Breast epithelium (tissue), 4 donors: ENCODE results near the gene PTF1A. TPM values are rescaled to one million over a fixed set of nuclear protein-coding genes. Genes with fewer than 3 reads are reported as not detected.
"Not testable (repeated sequence)": the region's sequence is repeated elsewhere in the genome, so short reads cannot be mapped to it uniquely, and the experiment has no call there.

Experiments used
- DNase-seq, 2 donors: peaks; one replicate each; pipeline ENCODE4 v3.0.0-alpha.2; 2019; ENCODE audit warnings: low spot score in 2 of 2
- H3K27ac ChIP-seq, 2 donors: fragments of 200-600 bp; sonication (generic) in 1 of 2; one replicate each; pipeline ENCODE4 v1.5.1; 2016 to 2019; ENCODE audit warnings: mild to moderate bottlenecking in 1 of 2
- H3K27me3 ChIP-seq, 2 donors: fragments of 200-600 bp; sonication (generic) in 1 of 2; one replicate each; pipeline versions ENCODE4 v1.5.1 to v1.6.0; 2017 to 2019; ENCODE audit warnings: control low read depth in 1 of 2, mild to moderate bottlenecking in 1 of 2
- H3K36me3 ChIP-seq: fragments of 200-600 bp; one replicate; pipeline ENCODE4 v1.5.1; 2019
- H3K4me1 ChIP-seq, 2 donors: fragments of 200-600 bp; sonication (generic); one replicate each; pipeline ENCODE4 v1.5.1; 2016 to 2019; ENCODE audit warnings: control low read depth in 1 of 2
- H3K4me3 ChIP-seq, 3 donors: fragments of 200-600 bp; sonication (generic); 1 replicate in 2 of 3; 2 replicates in 1 of 3; pipeline ENCODE4 v1.5.1; 2016 to 2019; ENCODE audit warnings: mild to moderate bottlenecking in 3 of 3, moderate library complexity in 2 of 3
- H3K9me3 ChIP-seq, 2 donors: fragments of 200-600 bp; sonication (generic) in 1 of 2; one replicate each; pipeline ENCODE4 v1.5.1; 2016 to 2019; ENCODE audit warnings: control low read depth in 1 of 2
- CTCF ChIP-seq, 3 donors: fragments of 450-650 bp; IDR thresholded peaks; one replicate each; pipeline ENCODE4 v1.5.1; 2016 to 2017; ENCODE audit warnings: antibody characterized with exemption in 3 of 3, mild to moderate bottlenecking in 3 of 3, moderate library complexity in 3 of 3
- POLR2A ChIP-seq: fragments of 450-650 bp; IDR thresholded peaks from one replicate; pipeline ENCODE4 v1.6.1; 2016; ENCODE audit warnings: antibody characterized with exemption, mild to moderate bottlenecking, moderate library complexity
- POLR2AphosphoS5 ChIP-seq, 3 donors: sonication (generic); formaldehyde crosslinking; IDR thresholded peaks; one replicate each; pipeline ENCODE4 v1.6.1; 2017; ENCODE audit warnings: antibody characterized with exemption in 3 of 3
- intact Hi-C: fragments of 100-400 bp; cut with DNase I; formaldehyde crosslinking; loops from one replicate; pipeline ENCODE4 v1.15.1; 2023; ENCODE audit warnings: low total_unique reads
- total RNA-seq, 3 donors: library from RNA; depleted of rRNA; stranded (reverse); fragments of >200 nt; gene quantifications; one replicate each; pipeline ENCODE4 v1.1.0, GENCODE V29; 2016

The PTF1A gene
- total RNA-seq, 3 donors from 2014 or later: not detected

GRCh38 chr10:23205972-23206642 lies 14.0 kb downstream of the PTF1A start:
- no peak overlapping the region for H3K4me3 ChIP-seq
- TF ChIP-seq POLR2AphosphoS5 (IDR thresholded peaks at IDR 0.05) (no peak), CTCF (IDR thresholded peaks at IDR 0.05) (no peak), POLR2A (no peak)
- no peak overlapping the region for H3K27ac ChIP-seq
- H3K9me3 ChIP-seq: no peaks in the 10 kb centered on the region
- H3K36me3 ChIP-seq: no peaks in the 10 kb centered on the region
- DNase-seq: no peak
- H3K4me1 ChIP-seq: no peaks in the 10 kb centered on the region
- H3K27me3 ChIP-seq: peaks cover 0 to 29% of the 10 kb centered on the region in 2 donors
- intact Hi-C loops: no loop called here

- H3K27me3 ChIP-seq: no peaks in the 10 kb centered on the region
- DNase-seq: no peak
- H3K36me3 ChIP-seq: no peaks in the 10 kb centered on the region
- H3K27ac ChIP-seq: no peak overlapping the region
- H3K4me3 ChIP-seq: no peak overlapping the region
- no peaks in the 10 kb centered on the region for H3K9me3 ChIP-seq
- TF ChIP-seq CTCF (IDR thresholded peaks at IDR 0.05) (no peak), POLR2AphosphoS5 (IDR thresholded peaks at IDR 0.05) (no peak), POLR2A (no peak)
- no peaks in the 10 kb centered on the region for H3K4me1 ChIP-seq
- intact Hi-C loops: no loop called here
Measured at GRCh38 chr10:23217471-23217870, 25.4 kb downstream of the PTF1A start.

GRCh38 chr10:23230582-23230981 lies 38.5 kb downstream of the PTF1A start:
- Histone ChIP-seq H3K4me1 (no peaks in the 10 kb centered on the region), H3K27ac (no peak overlapping the region), H3K36me3 (no peaks in the 10 kb centered on the region), H3K27me3 (no peaks in the 10 kb centered on the region), H3K4me3 (no peak overlapping the region), H3K9me3 (no peaks in the 10 kb centered on the region)
- intact Hi-C loops: no loop called here
- DNase-seq: no peak
- no peak for TF ChIP-seq CTCF (IDR thresholded peaks at IDR 0.05)
- no peak for TF ChIP-seq POLR2AphosphoS5 (IDR thresholded peaks at IDR 0.05)
- no peak for TF ChIP-seq POLR2A

GRCh38 chr10:23238015-23238414 lies 45.9 kb downstream of the PTF1A start:
- no peak for DNase-seq

GRCh38 chr10:23241779-23242178 lies 49.7 kb downstream of the PTF1A start:
- DNase-seq, H3K4me1 ChIP-seq, H3K36me3 ChIP-seq, intact Hi-C loops, H3K27ac ChIP-seq, H3K27me3 ChIP-seq, H3K4me3 ChIP-seq: not testable (repeated sequence)
- peaks cover 0 to 16% of the 10 kb centered on the region in 2 donors for H3K9me3 ChIP-seq

More at GRCh38 chr10:23238015-23238414, 45.9 kb downstream of the PTF1A start:
- no peaks in the 10 kb centered on the region for H3K36me3 ChIP-seq
- no peak overlapping the region for H3K4me3 ChIP-seq
- no peaks in the 10 kb centered on the region for H3K27me3 ChIP-seq
- peaks cover 0 to 11% of the 10 kb centered on the region in 2 donors for H3K9me3 ChIP-seq
- intact Hi-C loops: no loop called here
- H3K4me1 ChIP-seq: no peaks in the 10 kb centered on the region
- TF ChIP-seq POLR2A (no peak), POLR2AphosphoS5 (IDR thresholded peaks at IDR 0.05) (no peak), CTCF (IDR thresholded peaks at IDR 0.05) (no peak)
- H3K27ac ChIP-seq: no peak overlapping the region

Other genes with a start within 250 kb of the PTF1A start
- gene MSRB2, start 96.7 kb upstream of the PTF1A start, total RNA-seq: 10 to 100 TPM; 19.0 to 31.5 (median 24.9) TPM
- under 1 TPM in 1 of 3 donors, not detected in 2; 0.29 TPM for gene C10orf67, start 152.5 kb downstream of the PTF1A start, total RNA-seq
- gene OTUD1, start 246.8 kb downstream of the PTF1A start, total RNA-seq: 10 to 100 TPM in 2 of 3 donors, 1 to 10 TPM in 1; 8.8 to 20.2 (median 15.7) TPM